ENCODE results near the gene ERCC6L. TPM values are rescaled to one million over a fixed set of nuclear protein-coding genes. Genes with fewer than 3 reads are reported as not detected.
A peak's percentile ranks its signal among the peaks of the same experiment; 100 is the strongest.
"Not testable (repeated sequence)": the region's sequence is repeated elsewhere in the genome, so short reads cannot be mapped to it uniquely, and the experiment has no call there.

The ERCC6L gene
- total RNA-seq, 4 donors from 2014 or later, result under 0.01 to 0.21 TPM; not detected in 2

DNA sequence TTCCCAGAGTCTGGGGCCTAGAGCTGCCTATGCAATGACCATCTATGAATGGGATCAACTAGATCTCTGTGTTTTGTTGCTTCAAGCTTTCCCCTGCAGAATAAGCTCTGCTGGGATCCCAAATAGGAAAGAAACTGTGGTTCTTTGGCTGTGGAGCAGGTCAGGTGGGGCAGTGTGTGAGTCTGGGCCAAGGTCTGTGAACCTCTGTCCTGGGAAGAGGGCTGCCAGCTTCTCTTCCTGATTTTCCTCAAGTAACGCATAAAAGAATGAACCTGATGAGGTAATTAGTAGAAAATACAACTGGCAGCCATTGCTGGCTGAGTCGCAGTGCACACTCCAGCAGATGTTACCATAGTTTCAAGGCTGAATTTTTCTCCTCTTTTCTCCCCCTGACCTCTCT is 61.8 kb downstream of the ERCC6L start:
- DNase-seq (ENCODE audit: low spot score in 2 of 2), result no peak
- no peaks in the 10 kb centered on the region for H3K27me3 ChIP-seq
- no peak overlapping the region for H3K4me3 ChIP-seq
- H3K36me3 ChIP-seq, result no peaks in the 10 kb centered on the region
- H3K4me1 ChIP-seq, result peaks cover 0 to 7% (median 0%) of the 10 kb centered on the region in 4 donors
- WGBS, 2 donors, result 51 to 71% methylated on average over 2 of the region's 2 CpGs
- H3K9me3 ChIP-seq, result no peaks in the 10 kb centered on the region
- H3K27ac ChIP-seq, result no peak overlapping the region
- TF ChIP-seq CTCF (IDR thresholded peaks at IDR 0.05), result no peak

DNA sequence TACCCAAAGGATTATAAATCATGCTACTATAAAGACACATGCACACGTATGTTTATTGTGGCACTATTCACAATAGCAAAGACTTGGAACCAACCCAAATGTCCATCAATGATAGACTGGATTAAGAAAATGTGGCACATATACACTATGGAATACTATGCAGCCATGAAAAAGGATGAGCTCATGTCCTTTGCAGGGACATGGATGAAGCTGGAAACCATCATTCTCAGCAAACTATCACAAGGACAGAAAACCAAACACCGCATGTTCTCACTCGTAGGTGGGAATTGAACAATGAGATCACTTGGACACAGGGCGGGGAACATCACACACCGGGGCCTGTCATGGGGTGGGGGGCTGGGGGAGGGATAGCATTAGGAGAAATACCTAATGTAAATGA is 62.5 kb downstream of the ERCC6L start:
- H3K36me3 ChIP-seq; H3K27me3 ChIP-seq; H3K4me1 ChIP-seq; H3K4me3 ChIP-seq; H3K27ac ChIP-seq; H3K9me3 ChIP-seq; DNase-seq (ENCODE audit: low spot score in 2 of 2): not testable (repeated sequence)
- 97 to 100% methylated on average over 1 to 5 of the region's 5 CpGs for WGBS, 2 donors

- 62 to 63% methylated on average over 6 of the region's 6 CpGs for WGBS, 2 donors
- TF ChIP-seq POLR2A (IDR thresholded peaks at IDR 0.05) (no peak), CTCF (IDR thresholded peaks at IDR 0.05) (no peak), EP300 (IDR thresholded peaks at IDR 0.05) (no peak)
- H3K4me3 ChIP-seq, result peak overlapping the region in 2 of 4 donors; percentile 7 to 15
These were observed 69.7 kb downstream of the ERCC6L start for GRCh38 chrX:72169008-72169728.

DNA sequence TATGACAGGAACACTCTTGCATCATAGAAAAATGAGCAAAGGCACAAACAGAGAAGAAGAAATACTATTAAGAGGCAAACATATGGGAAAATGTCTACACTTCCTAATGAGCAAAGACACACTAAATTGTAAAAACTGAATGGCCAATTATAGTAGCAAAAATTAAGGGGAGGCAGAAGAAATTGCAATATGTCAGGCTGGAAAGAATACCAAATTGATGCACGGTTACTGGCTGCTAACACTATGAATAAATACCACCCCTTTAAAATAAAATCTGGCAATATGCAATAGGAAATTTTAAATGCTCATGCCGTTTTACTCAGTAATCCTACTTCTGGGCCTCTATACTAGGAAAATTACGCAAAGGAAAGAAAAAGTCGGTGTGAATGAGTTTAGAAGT is 73.3 kb downstream of the ERCC6L start:
- TF ChIP-seq CTCF (IDR thresholded peaks at IDR 0.05) (no peak), POLR2A (IDR thresholded peaks at IDR 0.05) (no peak), EP300 (IDR thresholded peaks at IDR 0.05) (no peak)
- no peaks in the 10 kb centered on the region for H3K4me1 ChIP-seq

More at GRCh38 chrX:72169008-72169728, 69.7 kb downstream of the ERCC6L start:
- no peaks in the 10 kb centered on the region for H3K27me3 ChIP-seq
- H3K9me3 ChIP-seq, result no peaks in the 10 kb centered on the region
- no peaks in the 10 kb centered on the region for H3K4me1 ChIP-seq
- no peak for DNase-seq (ENCODE audit: low spot score in 2 of 2)
- H3K36me3 ChIP-seq, result no peaks in the 10 kb centered on the region
- H3K27ac ChIP-seq, result no peak overlapping the region

GRCh38 chrX:72159769-72160168 is 79.1 kb downstream of the ERCC6L start:
- H3K27ac ChIP-seq, result no peak overlapping the region
- H3K36me3 ChIP-seq, result no peaks in the 10 kb centered on the region
- 83 to 86% methylated on average over 8 to 10 of the region's 10 CpGs for WGBS, 2 donors
- no peak overlapping the region for H3K4me3 ChIP-seq
- no peaks in the 10 kb centered on the region for H3K9me3 ChIP-seq
- DNase-seq (ENCODE audit: low spot score in 2 of 2), result no peak
- H3K4me1 ChIP-seq, result no peaks in the 10 kb centered on the region
- no peak for TF ChIP-seq POLR2A (IDR thresholded peaks at IDR 0.05)
- TF ChIP-seq CTCF (IDR thresholded peaks at IDR 0.05), result no peak
- TF ChIP-seq EP300 (IDR thresholded peaks at IDR 0.05), result no peak
- peaks cover 0 to 10% of the 10 kb centered on the region in 2 donors for H3K27me3 ChIP-seq

More for the DNA sequence above, 73.3 kb downstream of the ERCC6L start:
- WGBS, 2 donors, result 75 to 77% methylated on average over 4 of the region's 4 CpGs
- H3K27me3 ChIP-seq, result peaks cover 0 to 10% of the 10 kb centered on the region in 2 donors
- no peak overlapping the region for H3K27ac ChIP-seq
- H3K4me3 ChIP-seq, result no peak overlapping the region
- DNase-seq (ENCODE audit: low spot score in 2 of 2), result no peak
- no peaks in the 10 kb centered on the region for H3K36me3 ChIP-seq
- no peaks in the 10 kb centered on the region for H3K9me3 ChIP-seq
